GM12878 (cell line): ENCODE measurements around the gene CHST4. TPM values are rescaled to one million over a fixed set of nuclear protein-coding genes. Genes with fewer than 3 reads are reported as not detected.
A peak's percentile ranks its signal among the peaks of the same experiment; 100 is the strongest.

Source experiments
- ATAC-seq: fragments of 200-7000 bp; cut with Tn5 transposase; 3 replicates; pipeline ENCODE4 v1.9.1; 2020; ENCODE audit warnings: mild to moderate bottlenecking, moderate library complexity
- BruUV-seq: library from RNA; stranded (reverse); fragments of 400-500 nt; replicated peaks from 2 replicates; lab custom pipeline; 2021; lab: Mats Ljungman, UMichigan
- CTCF ChIA-PET: fragments of 300-600 bp; sonication (Branson Sonifier 250); formaldehyde crosslinking; extraction: SDS; loops from one replicate; lab custom pipeline; 2021; ENCODE audit warnings: inconsistent platforms; lab: Yijun Ruan, JAX
- POLR2A ChIA-PET: fragments of 350-600 bp; formaldehyde crosslinking; extraction: SDS; loops from one replicate; lab custom pipeline; 2021; ENCODE audit warnings: inconsistent platforms; lab: Charles Lee
- RAD21 ChIA-PET: fragments of 300-600 bp; sonication (Branson Sonifier 250); formaldehyde crosslinking; loops from one replicate; lab custom pipeline; 2023; ENCODE audit warnings: antibody characterized with exemption; ENCODE audit not compliant: unreplicated experiment; lab: Charles Lee
- SMC1A ChIA-PET: fragments of 300-600 bp; sonication (Branson Sonifier 250); formaldehyde crosslinking; loops from one replicate; lab custom pipeline; 2023; ENCODE audit not compliant: unreplicated experiment, uncharacterized antibody; lab: Charles Lee
- DNase-seq: peaks from one replicate; pipeline ENCODE4 v3.0.0-alpha.2; 2011; ENCODE audit warnings: low read depth, low spot score
- FAIRE-seq: peaks from 3 replicates; lab custom pipeline; 2011; peaks lifted over from hg19 to GRCh38; lab: Jason Lieb, UNC
- H2AFZ ChIP-seq: 2 replicates; pipeline ENCODE4 v1.6.0; 2011; ENCODE audit warnings: low read depth, low read length, control low read depth; ENCODE audit not compliant: control insufficient read depth
- H3K27ac ChIP-seq: 2 replicates; pipeline ENCODE4 v1.5.1; 2011; ENCODE audit warnings: control low read depth; ENCODE audit not compliant: control insufficient read depth, insufficient read depth
- H3K27me3 ChIP-seq, 2 experiments: replicated peaks in 1 of 2; 2 replicates each; pipeline versions ENCODE4 v1.6.0 to v1.6.1; 2011; ENCODE audit warnings: low read length in 1 of 2; ENCODE audit not compliant: control insufficient read depth in 2 of 2, insufficient read depth in 2 of 2
- H3K36me3 ChIP-seq, 2 experiments: 2 replicates each; pipeline ENCODE4 v1.5.1; 2011; ENCODE audit warnings: low read length in 1 of 2; ENCODE audit not compliant: control insufficient read depth in 2 of 2, insufficient read depth in 2 of 2
- H3K4me1 ChIP-seq: 2 replicates; pipeline ENCODE4 v1.6.1; 2011; ENCODE audit warnings: mild to moderate bottlenecking, low read length, moderate library complexity, mixed read lengths; ENCODE audit not compliant: control insufficient read depth, insufficient read depth
- H3K4me2 ChIP-seq: 2 replicates; pipeline ENCODE4 v1.6.0; 2011; ENCODE audit warnings: control low read depth; ENCODE audit not compliant: control insufficient read depth, insufficient read depth
- H3K4me3 ChIP-seq: fragments of 200-600 bp; sonication (generic); 2 replicates; pipeline ENCODE4 v1.5.1; 2016
- H3K79me2 ChIP-seq: 2 replicates; pipeline ENCODE4 v1.6.0; 2011; ENCODE audit warnings: low read length; ENCODE audit not compliant: control insufficient read depth, insufficient read depth
- H3K9ac ChIP-seq: 2 replicates; pipeline ENCODE4 v1.8.0; 2011; ENCODE audit warnings: low read length, control low read depth, mixed read lengths; ENCODE audit not compliant: control insufficient read depth, insufficient read depth
- H3K9me3 ChIP-seq: replicated peaks from 3 replicates; pipeline ENCODE4 v1.5.1; 2011; ENCODE audit warnings: mild to moderate bottlenecking, low read length; ENCODE audit not compliant: control insufficient read depth, insufficient read depth
- H4K20me1 ChIP-seq: 2 replicates; pipeline ENCODE4 v1.6.0; 2011; ENCODE audit not compliant: control insufficient read depth, insufficient read depth
- BRCA1 ChIP-seq: IDR thresholded peaks from 2 replicates; pipeline ENCODE4 v1.6.1; 2011; ENCODE audit warnings: low read depth, low read length, improper control_type of control experiment
- ELK1 ChIP-seq: IDR thresholded peaks from 2 replicates; pipeline ENCODE4 v1.6.1; 2012; ENCODE audit warnings: low read depth, low read length, improper control_type of control experiment
- ESRRA ChIP-seq: IDR thresholded peaks from 2 replicates; pipeline ENCODE4 v1.6.1; 2012; ENCODE audit warnings: mild to moderate bottlenecking, low read length, improper control_type of control experiment
- MAX ChIP-seq: IDR thresholded peaks from 2 replicates; pipeline ENCODE4 v1.6.1; 2012; ENCODE audit warnings: low read depth, low read length, improper control_type of control experiment
- RAD21 ChIP-seq: IDR thresholded peaks from 2 replicates; pipeline ENCODE4 v1.6.1; 2011; ENCODE audit warnings: mild to moderate bottlenecking, low read depth, low read length, moderate library complexity; ENCODE audit not compliant: insufficient read depth
- RCOR1 ChIP-seq: conservative IDR thresholded peaks from 2 replicates; pipeline ENCODE4 v1.6.1; 2012; ENCODE audit warnings: low read depth, low read length, improper control_type of control experiment
- RELA ChIP-seq: fragments of 450-650 bp; IDR thresholded peaks from 2 replicates; pipeline ENCODE4 v1.8.0; 2014; ENCODE audit warnings: borderline replicate concordance; ENCODE audit not compliant: partially characterized antibody
- SMARCA5 ChIP-seq: fragments of 450-650 bp; IDR thresholded peaks from 2 replicates; pipeline ENCODE4 v1.6.1; 2017; ENCODE audit warnings: mild to moderate bottlenecking
- SP1 ChIP-seq: IDR thresholded peaks from one replicate; pipeline ENCODE4 v1.6.1; 2011; ENCODE audit warnings: low read depth, low read length
- STAT3 ChIP-seq: IDR thresholded peaks from 2 replicates; pipeline ENCODE4 v1.6.1; 2011; ENCODE audit warnings: low read depth, low read length, improper control_type of control experiment
- TCF12 ChIP-seq: IDR thresholded peaks from 2 replicates; pipeline ENCODE4 v1.6.1; 2011; ENCODE audit warnings: low read depth, mild to moderate bottlenecking, low read length
- YY1 ChIP-seq: IDR thresholded peaks from 2 replicates; pipeline ENCODE4 v1.6.1; 2011; ENCODE audit warnings: low read depth, mild to moderate bottlenecking, low read length
- ZNF207 ChIP-seq: fragments of 450-650 bp; IDR thresholded peaks from 2 replicates; pipeline ENCODE4 v1.6.1; 2014; ENCODE audit warnings: antibody characterized with exemption, mild to moderate bottlenecking, borderline replicate concordance
- ZNF217 ChIP-seq: fragments of 450-650 bp; IDR thresholded peaks from 2 replicates; pipeline ENCODE4 v1.6.1; 2017; ENCODE audit warnings: antibody characterized with exemption, mild to moderate bottlenecking
- ZNF592 ChIP-seq: fragments of 450-650 bp; IDR thresholded peaks from 2 replicates; pipeline ENCODE4 v1.6.1; 2017; ENCODE audit warnings: mild to moderate bottlenecking, moderate library complexity
- ZSCAN29 ChIP-seq: fragments of 450-650 bp; IDR thresholded peaks from 2 replicates; pipeline ENCODE4 v1.6.1; 2017; ENCODE audit warnings: mild to moderate bottlenecking, moderate library complexity
- WGBS: methylation state at CpG from one replicate; pipeline ENCODE4 v1.1.6; 2016; ENCODE audit warnings: low lambda C conversion rate; ENCODE audit not compliant: insufficient replicate concordance, insufficient coverage; ENCODE audit errors: missing lambda C conversion rate; 5-methylcytosine and 5-hydroxymethylcytosine counted together
- in situ Hi-C: fragments of 300-500 bp; cut with MboI; formaldehyde crosslinking; loops from 9 replicates; pipeline ENCODE4 v1.14.3; 2018; ENCODE audit warnings: mixed read lengths
- intact Hi-C: fragments of 100-400 bp; cut with micrococcal nuclease; formaldehyde crosslinking; loops from one replicate; pipeline ENCODE4 v1.14.2; 2022; ENCODE audit not compliant: unreplicated experiment
- polyA plus RNA-seq, 11 experiments: library from polyadenylated mRNA; depleted of rRNA in 4 of 11; unstranded in 6 of 11; stranded (reverse) in 5 of 11; fragments of >200 nt; fragmentation: Nextera tagmentation in 4 of 11; fragmentation: Illumina TruSeq in 1 of 11; extraction: Ambion mirVana in 4 of 11; extraction: Trizol in 1 of 11; gene quantifications; 1 replicate in 1 of 11; 2 replicates in 10 of 11; pipeline versions ENCODE4 v1.2.1 to v1.2.3, GENCODE V29; 2011 to 2016; ENCODE audit warnings: inconsistent platforms in 2 of 11, missing spikeins in 2 of 11, low read depth in 1 of 11
- total RNA-seq, 4 experiments: library from RNA; depleted of rRNA in 3 of 4; stranded (reverse); fragments of >200 nt in 3 of 4; fragmentation: Illumina TruSeq in 1 of 4; extraction: Trizol in 1 of 4; gene quantifications; 2 replicates each; pipeline versions ENCODE4 v1.2.1 to v1.2.3, GENCODE V29; 2013 to 2021
- TF ChIP-seq, protein P1 (sequence below): fragments of 450-650 bp; IDR thresholded peaks from 2 replicates; pipeline ENCODE4 v1.6.1; 2017; ENCODE audit warnings: antibody characterized with exemption, mild to moderate bottlenecking, moderate library complexity

CHST4 gene
- total and polyA plus RNA-seq, 10 of the 15 experiments (the other 5 are each of a cell fraction or from before 2014, with no cell fraction given): 0.10 to 1.7 (median 0.79) TPM

GRCh38 chr16:71537643-71538042, 11.4 kb downstream of the CHST4 start:
- no peak overlapping the region for H3K27ac ChIP-seq
- H3K9me3 ChIP-seq: no peaks in the 10 kb centered on the region
- H3K4me1 ChIP-seq: 0 out of 2 replicates have a peak, but pooled peaks cover 4% of the 10 kb centered on the region
- H3K79me2 ChIP-seq: no peaks in the 10 kb centered on the region
- RAD21 ChIA-PET: interaction anchor here (2.2 to 4.2 kb wide), 4 partner anchors 27 to 72 kb away, joined by 11 to 43 read pairs (median 17); no protein-coding TSS in a partner anchor
- in situ Hi-C loops: no loop called here
- H3K27me3 ChIP-seq: no peaks in the 10 kb centered on the region
- no TSS peak for BruUV-seq
- intact Hi-C loops: loop anchor here (1.0 to 2.0 kb wide), 3 partner anchors 37 to 125 kb away; no protein-coding TSS in a partner anchor
- CTCF ChIA-PET: interaction anchor here (0.7 to 8.7 kb wide), 16 partner anchors 9 to 423 kb away, joined by 3 to 134 read pairs (median 10); partner anchors contain the start of gene CHST4
- no peaks in the 10 kb centered on the region for H4K20me1 ChIP-seq
- POLR2A ChIA-PET: no interaction called here
- DNase-seq (peak; percentile 21), FAIRE-seq (peak; percentile 99), ATAC-seq (peak; percentile 96)
- 3% methylated on average over 6 of the region's 6 CpGs for WGBS
- no peak overlapping the region for H3K4me3 ChIP-seq
- SMC1A ChIA-PET: interaction anchor here (0.9 to 4.5 kb wide), 7 partner anchors 12 to 151 kb away, joined by 3 to 52 read pairs (median 15); no protein-coding TSS in a partner anchor
- 0 out of 2 replicates have a peak overlapping the region, but pooled peaks have one; percentile 6 for H2AFZ ChIP-seq
- no peaks in the 10 kb centered on the region for H3K36me3 ChIP-seq
- H3K9ac ChIP-seq: no peak overlapping the region
- H3K4me2 ChIP-seq: no peak overlapping the region
- TF ChIP-seq RAD21 (peak; percentile 71), YY1 (peak; percentile 38; the same call in 1 of the 2 replicates), RCOR1 (no peak), ELK1 (no peak), BRCA1 (no peak), ZNF592 (no peak), RELA (no peak), SMARCA5 (0 out of 2 replicates have a peak, but pooled peaks have one; percentile 12), SP1 (no peak), ZNF207 (no peak), ZNF217 (no peak), ESRRA (no peak), MAX (no peak), STAT3 (no peak), ZSCAN29 (no peak), TCF12 (no peak)
- TF ChIP-seq, protein P1, sequence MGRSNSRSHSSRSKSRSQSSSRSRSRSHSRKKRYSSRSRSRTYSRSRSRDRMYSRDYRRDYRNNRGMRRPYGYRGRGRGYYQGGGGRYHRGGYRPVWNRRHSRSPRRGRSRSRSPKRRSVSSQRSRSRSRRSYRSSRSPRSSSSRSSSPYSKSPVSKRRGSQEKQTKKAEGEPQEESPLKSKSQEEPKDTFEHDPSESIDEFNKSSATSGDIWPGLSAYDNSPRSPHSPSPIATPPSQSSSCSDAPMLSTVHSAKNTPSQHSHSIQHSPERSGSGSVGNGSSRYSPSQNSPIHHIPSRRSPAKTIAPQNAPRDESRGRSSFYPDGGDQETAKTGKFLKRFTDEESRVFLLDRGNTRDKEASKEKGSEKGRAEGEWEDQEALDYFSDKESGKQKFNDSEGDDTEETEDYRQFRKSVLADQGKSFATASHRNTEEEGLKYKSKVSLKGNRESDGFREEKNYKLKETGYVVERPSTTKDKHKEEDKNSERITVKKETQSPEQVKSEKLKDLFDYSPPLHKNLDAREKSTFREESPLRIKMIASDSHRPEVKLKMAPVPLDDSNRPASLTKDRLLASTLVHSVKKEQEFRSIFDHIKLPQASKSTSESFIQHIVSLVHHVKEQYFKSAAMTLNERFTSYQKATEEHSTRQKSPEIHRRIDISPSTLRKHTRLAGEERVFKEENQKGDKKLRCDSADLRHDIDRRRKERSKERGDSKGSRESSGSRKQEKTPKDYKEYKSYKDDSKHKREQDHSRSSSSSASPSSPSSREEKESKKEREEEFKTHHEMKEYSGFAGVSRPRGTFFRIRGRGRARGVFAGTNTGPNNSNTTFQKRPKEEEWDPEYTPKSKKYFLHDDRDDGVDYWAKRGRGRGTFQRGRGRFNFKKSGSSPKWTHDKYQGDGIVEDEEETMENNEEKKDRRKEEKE: no peak
